Kasumi-1 (cell line): Measurements from ENCODE around the gene PAM16.

Experiments used
- DNase-seq, 2 experiments: peaks; one replicate each; lab custom pipeline; 2025; lab: John Stamatoyannopoulos, UW

Gene PAM16

DNA sequence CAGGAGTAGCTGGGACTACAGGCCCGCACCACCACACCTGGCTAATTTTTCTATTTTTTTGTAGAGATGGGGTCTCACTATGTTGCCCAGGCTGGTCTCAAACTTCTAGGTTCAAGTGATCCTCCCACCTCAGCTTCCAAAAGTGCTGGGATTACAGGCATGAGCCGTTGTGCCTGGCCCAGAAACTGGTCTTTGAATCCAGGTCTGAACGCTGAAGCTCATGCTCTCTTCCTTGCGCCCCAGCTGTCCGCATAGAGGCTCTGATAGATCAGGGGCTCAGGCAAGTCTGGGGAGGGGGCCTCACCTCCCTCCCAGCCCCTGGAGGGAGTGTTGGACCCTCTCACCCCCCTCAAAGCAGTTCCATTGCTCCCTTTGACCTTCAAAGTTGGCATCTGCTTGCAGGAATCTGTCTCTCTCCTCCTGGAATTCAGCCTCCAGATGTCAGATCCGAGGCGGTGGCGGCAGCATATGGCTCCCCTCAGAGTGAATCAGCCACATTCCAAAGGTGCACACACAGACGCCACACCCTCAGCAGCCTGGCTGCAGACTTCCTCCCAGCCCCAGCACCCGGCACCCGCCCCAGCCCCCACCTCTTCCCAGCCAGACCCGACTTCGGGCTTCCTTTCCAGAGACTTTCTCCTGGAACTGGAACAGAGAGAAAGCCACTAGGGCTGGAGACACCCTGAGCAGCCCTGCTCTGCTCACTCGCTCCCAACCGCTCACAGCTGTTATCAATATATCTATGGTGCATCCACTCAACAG lies 52.2 kb downstream of the PAM16 start:
- no peak for DNase-seq

DNA sequence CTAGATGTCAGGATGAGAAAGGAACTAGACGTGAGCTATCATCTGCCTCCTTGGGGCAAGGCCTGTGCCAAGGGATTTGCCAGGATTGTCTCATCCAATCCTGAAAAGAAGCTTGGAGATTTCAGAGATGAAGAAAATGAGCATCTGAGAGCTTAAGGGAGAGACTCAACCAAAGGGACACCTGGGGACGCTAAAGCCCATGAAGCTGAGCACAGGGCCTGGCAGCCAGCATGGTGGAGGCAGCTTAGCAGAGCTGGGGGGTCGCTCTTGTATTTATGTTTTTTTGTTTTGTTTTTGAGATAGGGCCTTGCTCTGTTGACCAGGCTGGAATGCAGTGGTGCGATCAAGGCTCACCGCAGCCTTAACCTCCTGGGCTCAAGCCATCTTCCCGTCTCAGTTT lies 53.6 kb downstream of the PAM16 start:
- no peak for DNase-seq

DNA sequence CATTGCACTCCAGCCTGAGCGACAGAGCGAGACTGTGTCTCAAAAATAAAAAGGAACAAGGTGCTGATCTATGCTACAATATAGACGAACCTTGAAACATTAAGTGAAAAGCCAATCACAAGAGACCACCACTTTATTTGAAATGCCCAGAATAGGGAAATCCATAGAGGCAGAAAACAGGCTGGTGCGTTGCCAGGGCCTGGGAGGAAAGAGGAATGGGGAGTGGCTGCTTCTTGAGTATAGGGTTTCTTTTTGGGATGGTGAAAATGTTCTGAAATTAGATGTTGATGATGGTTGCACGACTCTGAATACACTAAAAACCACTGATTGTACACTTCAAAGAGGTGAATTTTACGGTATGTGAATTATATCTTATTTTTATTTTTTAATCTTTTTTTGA lies 55.5 kb downstream of the PAM16 start:
- no peak for DNase-seq

DNA sequence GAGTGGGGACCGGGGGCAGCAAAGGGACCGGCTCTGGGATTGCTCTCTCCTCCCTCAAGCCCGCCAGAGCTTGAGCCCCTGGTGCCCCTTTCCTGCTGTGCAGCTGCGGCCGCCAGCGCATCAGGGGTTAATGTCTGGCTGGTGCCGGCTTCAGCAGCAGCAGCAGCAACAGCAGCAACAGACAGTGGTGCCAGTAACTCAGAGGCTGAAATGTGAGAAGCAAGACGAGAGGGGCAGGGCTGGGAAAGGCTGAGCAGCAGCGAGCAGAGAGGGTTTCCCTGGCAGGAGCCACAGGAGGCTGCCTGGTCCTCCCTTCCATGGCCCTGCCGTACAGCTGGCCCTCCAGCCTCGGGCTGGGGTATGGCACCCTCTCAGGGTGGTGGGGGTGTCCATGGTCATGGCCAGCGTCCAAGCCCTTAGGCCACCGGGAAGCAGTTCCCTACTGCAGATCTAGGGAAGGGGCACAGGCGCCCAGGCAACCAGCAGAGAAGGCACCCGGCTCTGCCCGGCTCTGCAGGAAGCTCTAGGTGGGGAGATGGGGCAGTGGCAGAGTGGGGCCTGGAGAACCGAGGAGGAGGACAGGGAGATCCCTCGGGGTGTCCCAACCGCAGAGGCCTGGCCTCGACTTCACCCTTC lies 57.2 kb downstream of the PAM16 start:
- DNase-seq, result peak; percentile 36 to 49

DNA sequence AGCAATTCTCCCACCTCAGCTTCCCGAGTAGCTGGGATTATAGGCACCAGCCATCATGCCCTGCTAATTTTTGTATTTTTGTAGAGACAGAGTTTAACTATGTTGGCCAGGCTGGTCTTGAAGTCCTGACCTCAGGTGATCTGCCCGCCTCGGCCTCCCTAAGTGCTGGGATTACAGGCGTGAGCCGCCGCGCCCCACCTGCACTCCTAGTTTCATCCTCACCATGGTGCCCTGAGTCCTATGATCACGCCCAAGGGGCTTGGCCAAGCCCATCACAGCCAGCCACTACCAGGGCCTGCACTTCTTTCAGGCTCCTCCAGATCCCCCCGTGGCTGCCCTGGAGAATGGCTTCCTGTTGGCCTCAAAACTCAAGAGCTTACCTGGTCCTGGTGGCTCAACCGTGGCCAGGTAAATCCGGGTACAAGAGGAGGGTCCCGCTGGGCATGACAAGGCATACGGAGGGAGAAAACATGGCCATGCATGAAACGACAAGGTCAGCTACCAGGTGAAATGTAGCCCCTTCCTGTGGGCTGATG lies 57.9 kb downstream of the PAM16 start:
- no peak for DNase-seq

DNA sequence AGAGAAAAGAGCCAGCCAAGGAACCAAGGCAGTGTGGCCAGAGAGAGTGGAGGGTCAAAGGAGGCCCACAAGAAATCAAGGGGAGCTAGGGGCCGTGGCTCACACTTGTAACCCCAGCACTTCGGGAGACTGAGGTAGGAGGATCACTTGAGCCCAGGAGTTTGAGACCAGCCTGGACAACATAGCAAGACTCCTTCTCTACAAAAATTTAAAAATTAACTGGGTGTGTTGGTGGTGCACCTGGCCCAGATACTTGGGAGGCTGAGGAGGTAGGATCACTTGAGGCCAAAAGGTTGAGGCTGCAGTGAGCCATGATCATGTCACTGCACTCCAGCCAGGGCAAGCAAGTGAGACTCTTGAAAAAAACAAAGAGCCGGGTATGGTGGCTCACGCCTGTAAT lies 59.4 kb downstream of the PAM16 start:
- no peak for DNase-seq
